GM10847 (cell line): ENCODE data around the gene RNU6-7.
A peak's percentile ranks its signal among the peaks of the same experiment; 100 is the strongest.

ENCODE experiments used
- POLR2A ChIP-seq: IDR thresholded peaks from 2 replicates; pipeline ENCODE4 v1.6.1; 2011; ENCODE audit not compliant: insufficient read length; ENCODE audit errors: extremely low read depth

Gene RNU6-7

GRCh38 chr14:32200368-32201192, 1.3 kb upstream of the RNU6-7 start:
- no peak for TF ChIP-seq POLR2A

DNA sequence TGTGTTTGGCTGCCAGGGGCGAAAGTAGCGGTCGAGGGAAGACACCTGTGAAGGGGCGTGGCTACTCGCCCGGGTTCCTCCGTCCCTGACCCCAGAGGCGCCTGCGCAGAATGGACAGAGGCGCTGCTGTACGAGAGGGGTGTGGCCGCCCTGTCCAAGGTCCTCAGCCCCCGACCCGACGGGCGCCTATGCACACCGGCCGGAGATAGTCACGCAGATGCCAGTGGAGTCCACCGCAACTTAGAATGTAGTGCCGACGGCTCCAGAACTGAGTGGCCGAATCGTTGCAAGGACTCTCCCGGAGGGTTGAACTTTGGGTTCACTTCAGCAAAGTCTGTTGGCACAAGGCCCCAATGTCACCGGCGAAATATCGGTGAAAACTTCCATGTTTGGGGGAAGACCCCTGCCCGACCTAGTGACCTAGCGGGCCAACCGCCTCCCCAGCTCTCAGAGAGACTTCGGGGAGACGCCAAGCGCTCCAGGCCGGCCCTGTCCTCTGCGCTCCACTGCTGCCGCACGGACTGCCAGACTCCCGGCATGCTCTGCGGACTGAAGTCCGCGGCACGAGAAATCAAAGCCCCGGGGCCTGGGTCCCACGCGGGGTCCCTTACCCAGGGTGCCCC, 541 bp upstream of the RNU6-7 start:
- no peak for TF ChIP-seq POLR2A

DNA sequence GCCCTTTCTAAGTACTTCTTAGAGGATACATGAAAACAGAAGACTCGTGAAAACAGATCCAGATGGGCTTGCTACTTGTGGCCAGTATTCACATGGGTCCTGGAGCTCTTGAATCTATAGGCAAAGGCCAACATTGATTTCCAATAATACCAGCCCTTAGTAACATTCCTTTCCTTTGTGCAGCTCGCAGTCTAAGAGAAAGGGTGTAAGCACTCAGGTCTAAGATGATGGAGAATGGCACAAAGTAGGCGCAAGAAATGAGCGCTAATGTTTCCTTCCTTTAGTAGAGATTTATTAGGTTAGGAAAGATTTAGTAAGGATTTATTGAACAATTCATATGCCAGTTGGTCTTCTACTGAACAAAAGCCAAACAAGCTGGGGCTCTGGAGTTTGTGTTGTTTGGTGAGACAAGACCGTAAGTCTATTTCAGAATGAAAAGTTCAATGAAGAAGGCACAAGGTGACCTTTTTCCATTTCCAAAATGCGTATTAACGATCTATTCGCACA, 699 bp downstream of the RNU6-7 start:
- TF ChIP-seq POLR2A, result no peak

GRCh38 chr14:32202998-32203882, 1.4 kb downstream of the RNU6-7 start, which contains the start of gene RNU6-8:
Gene RNU6-8 (minus strand): TSS chr14:32203269.
- peak; percentile 34 for TF ChIP-seq POLR2A

DNA sequence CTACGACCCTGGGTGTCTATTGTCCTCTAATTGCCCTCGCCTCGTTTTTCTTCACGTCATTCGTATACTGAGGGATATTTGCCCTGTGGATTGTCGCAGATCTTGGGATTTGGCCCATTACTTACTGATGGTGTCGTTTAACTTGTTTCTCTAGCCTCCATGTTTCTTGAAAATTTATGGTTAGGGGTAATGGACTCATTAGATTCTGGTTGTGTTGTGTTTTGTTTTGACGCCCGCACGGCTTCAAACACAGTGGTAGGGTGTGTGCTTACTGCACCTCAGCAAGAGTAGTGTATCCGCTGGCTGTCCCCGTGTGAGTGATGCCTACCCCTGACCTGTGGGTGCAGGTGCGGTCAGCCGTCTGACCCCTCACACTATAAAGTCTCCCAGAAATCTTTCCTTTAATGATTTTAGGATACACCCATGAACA, 2.1 kb downstream of the RNU6-7 start:
- no peak for TF ChIP-seq POLR2A

GRCh38 chr14:32205554-32205953, 3.7 kb downstream of the RNU6-7 start:
- TF ChIP-seq POLR2A, result no peak

- TF ChIP-seq POLR2A, result no peak
These were observed 4.1 kb downstream of the RNU6-7 start for GRCh38 chr14:32205984-32206383.

DNA sequence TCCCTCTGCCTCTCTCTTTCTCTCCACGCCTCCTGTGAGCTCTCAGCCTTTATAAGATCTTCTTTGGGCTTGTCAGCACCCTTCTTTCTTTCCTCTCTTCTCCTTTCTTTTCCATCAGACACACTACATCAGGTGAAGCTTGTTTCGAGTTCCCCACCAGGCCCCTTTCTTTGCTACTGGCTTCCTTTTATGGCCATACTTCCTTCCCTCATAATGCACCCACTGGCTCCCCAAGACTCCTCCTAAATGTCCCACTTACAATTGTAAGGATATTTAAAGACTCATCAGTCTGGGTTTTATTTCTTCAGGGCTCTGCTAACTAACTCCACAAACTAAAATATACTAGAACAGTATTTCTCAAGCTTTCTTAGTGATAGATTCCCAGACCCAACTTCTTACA, 4.7 kb downstream of the RNU6-7 start:
- no peak for TF ChIP-seq POLR2A

DNA sequence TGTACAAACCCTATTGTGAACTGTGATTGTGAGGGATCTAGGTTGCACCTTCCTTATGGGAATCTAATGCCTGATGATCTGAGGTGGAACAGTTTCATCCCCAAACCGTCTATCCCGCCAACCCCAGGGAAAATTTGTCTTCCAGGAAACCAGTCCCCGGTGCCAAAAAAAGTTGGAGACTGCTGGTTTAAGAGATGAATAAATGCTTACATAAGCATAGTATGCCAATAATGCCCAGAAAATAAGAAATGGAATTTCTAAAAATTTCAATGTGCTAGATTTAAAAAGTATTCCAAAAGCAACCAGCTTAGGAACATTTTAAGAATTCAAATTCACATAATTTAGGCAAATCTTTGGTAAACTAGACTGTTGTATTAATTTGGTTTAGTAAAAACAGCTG, 6.6 kb downstream of the RNU6-7 start:
- TF ChIP-seq POLR2A, result no peak

GRCh38 chr14:32209471-32209870, 7.6 kb downstream of the RNU6-7 start:
- no peak for TF ChIP-seq POLR2A

DNA sequence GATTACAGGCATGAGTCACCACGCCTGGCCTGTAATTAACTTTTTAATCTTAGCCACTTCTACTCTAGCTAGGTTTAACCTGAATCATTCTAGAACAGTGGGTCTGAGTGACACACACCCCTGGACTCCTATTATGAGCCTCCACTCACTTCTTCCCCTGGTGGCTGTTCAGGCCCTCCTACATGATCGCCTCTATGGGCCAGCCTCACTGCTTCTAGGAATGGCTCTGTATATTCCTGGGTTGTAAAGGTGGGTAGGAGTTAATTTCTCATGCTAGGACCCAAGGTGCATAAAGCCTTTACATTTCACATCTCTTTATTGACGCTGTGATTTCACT, 9.2 kb downstream of the RNU6-7 start:
- TF ChIP-seq POLR2A, result no peak

- TF ChIP-seq POLR2A, result no peak
These were observed 11.0 kb downstream of the RNU6-7 start for GRCh38 chr14:32212833-32213232.

DNA sequence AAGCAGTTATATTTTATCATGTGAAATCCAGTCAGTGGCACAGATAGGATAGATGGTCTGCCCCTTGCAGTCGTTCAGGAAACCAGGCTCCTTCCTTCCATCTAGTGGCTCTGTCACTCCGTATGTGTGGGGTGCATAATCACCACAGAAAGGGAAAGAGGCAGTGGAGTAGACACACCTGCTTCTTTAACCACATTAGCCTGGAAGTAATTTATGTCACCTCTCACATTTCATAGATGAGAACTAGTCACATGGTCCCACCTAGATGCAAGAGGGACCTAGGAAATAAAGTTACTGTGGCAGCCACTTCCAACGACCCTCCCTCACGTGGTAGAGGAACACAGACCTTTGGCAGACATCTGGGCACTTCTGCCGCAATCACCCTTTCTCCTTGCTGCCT, 15.5 kb downstream of the RNU6-7 start:
- TF ChIP-seq POLR2A, result no peak

DNA sequence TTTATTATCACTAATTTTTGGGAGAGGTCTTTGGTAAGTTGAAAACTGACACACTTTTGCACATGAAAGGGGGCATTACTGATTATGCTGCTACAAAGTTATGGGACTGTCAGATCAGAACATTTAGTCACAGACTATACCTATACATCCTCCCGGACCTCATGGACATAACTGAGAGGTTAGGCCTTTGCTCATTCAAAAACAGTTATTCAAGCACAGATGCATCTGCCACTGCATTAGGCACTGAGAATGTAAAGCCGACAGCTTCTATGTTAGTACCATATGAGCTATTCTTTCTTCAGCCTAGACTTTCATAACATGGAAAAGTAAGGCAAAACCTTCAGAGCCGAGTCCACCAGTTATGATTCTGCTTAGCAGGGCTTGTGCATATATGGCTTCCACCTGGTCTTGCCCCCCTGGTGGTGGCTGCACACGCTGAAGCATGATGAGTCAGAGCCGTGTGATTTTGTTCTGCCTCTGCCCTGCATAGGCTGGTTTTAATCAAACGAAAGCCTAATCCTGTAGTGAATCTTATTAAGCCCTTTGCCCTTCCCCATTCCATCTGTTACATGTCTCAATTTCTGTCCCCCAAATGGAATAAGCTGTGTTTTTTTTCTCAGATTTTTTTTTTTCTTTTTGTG, 23.0 kb downstream of the RNU6-7 start:
- no peak for TF ChIP-seq POLR2A

DNA sequence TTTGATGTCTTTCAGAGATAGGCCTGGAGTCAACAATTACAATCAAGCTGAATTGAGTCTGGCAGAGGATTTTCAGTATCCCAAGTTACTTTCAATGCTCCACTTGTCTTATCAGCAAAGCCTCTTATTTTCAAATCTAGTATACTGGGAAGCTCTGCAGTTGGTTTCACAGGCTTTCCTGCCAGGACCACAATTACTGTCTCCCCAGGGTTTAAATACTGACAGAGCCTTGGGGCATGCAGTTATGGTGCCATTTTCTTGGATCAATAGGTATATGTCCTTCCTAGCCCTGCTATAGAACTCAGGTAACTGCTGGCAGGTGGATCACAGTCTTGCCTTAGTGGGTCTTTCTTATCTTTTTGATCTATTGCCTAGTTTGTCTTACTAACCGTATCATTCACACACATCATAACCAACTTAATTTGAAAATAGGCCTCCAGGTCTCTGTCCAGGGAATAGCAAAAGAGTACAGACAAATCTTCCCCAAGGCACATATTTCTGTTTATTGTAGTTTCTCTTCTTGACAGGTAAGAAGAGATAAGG, 23.6 kb downstream of the RNU6-7 start:
- TF ChIP-seq POLR2A, result no peak
